ENCODE data around the gene LDLRAD1.

Gene LDLRAD1

DNA sequence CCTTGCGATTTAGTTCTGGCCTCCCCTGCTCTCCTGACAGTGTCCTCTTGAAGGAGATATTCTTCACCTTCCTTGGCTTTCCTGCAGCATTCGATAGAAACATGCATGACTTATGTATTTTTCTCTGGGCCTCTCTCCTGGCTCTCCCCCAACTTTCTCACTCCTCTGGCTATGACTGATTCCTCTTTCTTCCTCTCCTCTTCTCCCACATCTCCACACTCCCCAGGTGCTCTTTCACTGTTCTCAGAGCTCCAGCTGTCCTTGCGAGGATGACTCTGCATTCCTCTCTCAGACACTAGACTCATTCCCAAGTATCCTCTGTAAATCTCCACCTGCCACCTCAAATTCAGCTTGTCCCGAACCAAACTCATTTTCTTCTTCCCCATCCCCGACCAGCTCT is 53.9 kb downstream of the LDLRAD1 start:
- DNase-seq: no peak
- ChIA-PET POLR2A (no interaction called here), CTCF (interaction anchor here (1.0 to 1.4 kb wide), 3 partner anchors 12 to 104 kb away, joined by 3 to 4 read pairs (median 3); no protein-coding TSS in a partner anchor)
- 63% methylated on average over 5 of the region's 5 CpGs for WGBS (ENCODE audit: insufficient coverage)
- Histone ChIP-seq H3K27ac (ENCODE audit: insufficient read depth in 1 of 2, low read depth in 1 of 2, low read length in 2 of 2, poor library complexity in 1 of 2, severe bottlenecking in 2 of 2) (no peak overlapping the region), H3K4me3 (ENCODE audit: control insufficient read depth in 1 of 7, extremely low read depth in 1 of 7, insufficient read depth in 4 of 7, low read depth in 2 of 7, low read length in 6 of 7) (no peak overlapping the region), H3K9me3 (ENCODE audit: control extremely low read depth in 1 of 5, control insufficient read depth in 4 of 5, insufficient read depth in 2 of 5, low read depth in 1 of 5, low read length in 4 of 5) (no peaks in the 10 kb centered on the region), H3K4me1 (ENCODE audit: control extremely low read depth in 1 of 4, control insufficient read depth in 4 of 4, insufficient read depth in 4 of 4, low read length in 3 of 4) (peaks cover 0 to 4% (median 0%) of the 10 kb centered on the region in 4 experiments), H3K36me3 (ENCODE audit: control insufficient read depth in 4 of 4, insufficient read depth in 4 of 4, low read length in 3 of 4) (peaks cover 10 to 69% (median 39%) of the 10 kb centered on the region in 4 experiments), H3K27me3 (replicated peaks in 2 of 5; ENCODE audit: control insufficient read depth in 4 of 5, insufficient read depth in 5 of 5, low read length in 4 of 5) (no peaks in the 10 kb centered on the region)

DNA sequence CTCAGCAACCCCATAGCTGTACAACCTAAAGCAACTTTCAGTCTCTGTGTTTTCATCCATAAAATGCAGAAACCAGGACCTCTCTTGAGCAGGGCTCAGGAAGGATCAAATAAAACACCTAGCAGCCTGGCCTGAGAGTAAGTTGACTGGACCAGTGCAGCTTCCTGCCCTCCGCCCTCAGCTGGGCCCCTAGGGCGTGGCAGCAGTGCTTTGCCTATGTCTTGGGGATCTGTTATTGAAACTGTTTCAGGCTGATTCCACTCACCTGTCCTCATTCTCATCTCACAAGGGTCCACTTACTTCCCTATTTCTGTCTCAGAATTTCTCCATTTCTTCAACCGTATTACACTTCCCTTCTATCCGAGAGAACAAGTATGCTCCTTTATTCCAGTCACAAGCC is 54.5 kb downstream of the LDLRAD1 start:
- Histone ChIP-seq H3K36me3 (ENCODE audit: control insufficient read depth in 4 of 4, insufficient read depth in 4 of 4, low read length in 3 of 4) (peaks cover 10 to 65% (median 38%) of the 10 kb centered on the region in 4 experiments), H3K4me1 (ENCODE audit: control extremely low read depth in 1 of 4, control insufficient read depth in 4 of 4, insufficient read depth in 4 of 4, low read length in 3 of 4) (peaks cover 0 to 4% (median 0%) of the 10 kb centered on the region in 4 experiments), H3K9me3 (ENCODE audit: control extremely low read depth in 1 of 5, control insufficient read depth in 4 of 5, insufficient read depth in 2 of 5, low read depth in 1 of 5, low read length in 4 of 5) (no peaks in the 10 kb centered on the region), H3K4me3 (ENCODE audit: control insufficient read depth in 1 of 7, extremely low read depth in 1 of 7, insufficient read depth in 4 of 7, low read depth in 2 of 7, low read length in 6 of 7) (no peak overlapping the region), H3K27ac (ENCODE audit: insufficient read depth in 1 of 2, low read depth in 1 of 2, low read length in 2 of 2, poor library complexity in 1 of 2, severe bottlenecking in 2 of 2) (no peak overlapping the region), H3K27me3 (replicated peaks in 2 of 5; ENCODE audit: control insufficient read depth in 4 of 5, insufficient read depth in 5 of 5, low read length in 4 of 5) (no peaks in the 10 kb centered on the region)
- ChIA-PET CTCF (interaction anchor here (1.0 to 1.8 kb wide), 4 partner anchors 11 to 103 kb away, joined by 3 to 6 read pairs (median 4); no protein-coding TSS in a partner anchor), POLR2A (no interaction called here)
- WGBS (ENCODE audit: insufficient coverage): 67% methylated on average over 4 of the region's 4 CpGs
- no peak for DNase-seq

DNA sequence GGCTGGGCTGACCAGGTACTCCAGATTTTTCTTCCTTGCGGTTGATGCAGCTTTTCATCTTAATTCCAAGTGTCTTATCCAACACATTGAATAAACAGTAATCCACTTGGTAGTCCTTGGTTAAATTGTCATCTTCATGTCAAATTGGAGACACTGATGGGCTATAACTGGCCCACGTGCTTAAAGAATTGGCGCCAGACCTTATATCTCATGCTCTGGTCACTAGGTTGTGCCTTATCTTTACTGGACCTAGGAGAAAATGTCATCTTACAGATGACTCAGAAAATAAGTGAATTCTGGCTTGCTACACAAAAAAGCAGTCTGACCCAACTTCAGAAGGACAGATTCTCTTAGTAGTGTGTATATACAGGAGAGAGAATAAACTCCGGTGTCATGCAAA is 55.6 kb downstream of the LDLRAD1 start:
- Histone ChIP-seq H3K27me3 (replicated peaks in 2 of 5; ENCODE audit: control insufficient read depth in 4 of 5, insufficient read depth in 5 of 5, low read length in 4 of 5) (no peaks in the 10 kb centered on the region), H3K9me3 (ENCODE audit: control extremely low read depth in 1 of 5, control insufficient read depth in 4 of 5, insufficient read depth in 2 of 5, low read depth in 1 of 5, low read length in 4 of 5) (no peaks in the 10 kb centered on the region), H3K36me3 (ENCODE audit: control insufficient read depth in 4 of 4, insufficient read depth in 4 of 4, low read length in 3 of 4) (peaks cover 8 to 64% (median 35%) of the 10 kb centered on the region in 4 experiments), H3K4me1 (ENCODE audit: control extremely low read depth in 1 of 4, control insufficient read depth in 4 of 4, insufficient read depth in 4 of 4, low read length in 3 of 4) (peaks cover 0 to 4% (median under 1%) of the 10 kb centered on the region in 4 experiments), H3K4me3 (ENCODE audit: control insufficient read depth in 1 of 7, extremely low read depth in 1 of 7, insufficient read depth in 4 of 7, low read depth in 2 of 7, low read length in 6 of 7) (no peak overlapping the region), H3K27ac (ENCODE audit: insufficient read depth in 1 of 2, low read depth in 1 of 2, low read length in 2 of 2, poor library complexity in 1 of 2, severe bottlenecking in 2 of 2) (no peak overlapping the region)
- POLR2A ChIA-PET: no interaction called here
- CTCF ChIA-PET: interaction anchor here (1.8 to 5.3 kb wide), 2 partner anchors 13 to 102 kb away, joined by 6 to 93 read pairs; no protein-coding TSS in a partner anchor
- DNase-seq: no peak
- WGBS (ENCODE audit: insufficient coverage): 81% methylated on average over 2 of the region's 4 CpGs

DNA sequence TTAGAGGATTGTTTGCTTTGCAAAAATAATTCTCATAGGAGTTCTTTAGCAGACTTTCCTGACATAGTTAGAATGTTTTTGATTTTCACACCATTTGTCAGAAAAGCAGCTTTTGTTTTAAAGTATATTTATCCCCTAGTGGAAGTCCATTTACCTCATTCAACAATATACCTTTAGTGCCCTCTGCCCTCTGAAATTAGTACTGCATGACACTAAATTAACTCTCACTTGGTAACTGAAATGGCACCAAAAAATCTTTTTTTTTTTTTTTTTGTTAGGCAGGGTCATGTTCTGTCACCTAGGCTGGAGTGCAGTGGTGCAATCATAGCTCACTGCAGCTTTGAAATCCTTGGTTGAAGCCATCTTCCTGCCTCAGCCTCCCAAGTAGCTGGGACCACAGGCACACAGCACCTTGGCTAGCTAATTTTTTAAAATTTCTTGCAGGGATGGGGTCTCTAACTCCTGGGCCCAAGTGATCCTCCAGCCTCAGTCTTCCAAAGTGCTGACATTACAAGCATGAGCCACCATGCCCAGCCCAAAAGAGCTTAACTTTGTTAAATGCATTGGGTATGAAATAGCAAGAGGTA is 58.2 kb downstream of the LDLRAD1 start:
- Histone ChIP-seq H3K9me3 (ENCODE audit: control extremely low read depth in 1 of 5, control insufficient read depth in 4 of 5, insufficient read depth in 2 of 5, low read depth in 1 of 5, low read length in 4 of 5) (no peaks in the 10 kb centered on the region), H3K4me1 (ENCODE audit: control extremely low read depth in 1 of 4, control insufficient read depth in 4 of 4, insufficient read depth in 4 of 4, low read length in 3 of 4) (peaks cover 0 to 8% (median 2%) of the 10 kb centered on the region in 4 experiments), H3K27me3 (replicated peaks in 2 of 5; ENCODE audit: control insufficient read depth in 4 of 5, insufficient read depth in 5 of 5, low read length in 4 of 5) (no peaks in the 10 kb centered on the region), H3K4me3 (ENCODE audit: control insufficient read depth in 1 of 7, extremely low read depth in 1 of 7, insufficient read depth in 4 of 7, low read depth in 2 of 7, low read length in 6 of 7) (no peak overlapping the region), H3K36me3 (ENCODE audit: control insufficient read depth in 4 of 4, insufficient read depth in 4 of 4, low read length in 3 of 4) (peaks cover 8 to 64% (median 27%) of the 10 kb centered on the region in 4 experiments), H3K27ac (ENCODE audit: insufficient read depth in 1 of 2, low read depth in 1 of 2, low read length in 2 of 2, poor library complexity in 1 of 2, severe bottlenecking in 2 of 2) (no peak overlapping the region)
- POLR2A ChIA-PET: no interaction called here
- DNase-seq: peak; percentile 62 to 85 (median 76)
- CTCF ChIA-PET: interaction anchor here (0.6 to 5.3 kb wide), 26 partner anchors 10 to 841 kb away, joined by 3 to 93 read pairs (median 4); partner anchors contain the start of genes IFT25, LRRC42 and TTC22

All from common myeloid progenitor, CD34-positive (primary cell).